ENCODE results near the gene GBX2.

DNA sequence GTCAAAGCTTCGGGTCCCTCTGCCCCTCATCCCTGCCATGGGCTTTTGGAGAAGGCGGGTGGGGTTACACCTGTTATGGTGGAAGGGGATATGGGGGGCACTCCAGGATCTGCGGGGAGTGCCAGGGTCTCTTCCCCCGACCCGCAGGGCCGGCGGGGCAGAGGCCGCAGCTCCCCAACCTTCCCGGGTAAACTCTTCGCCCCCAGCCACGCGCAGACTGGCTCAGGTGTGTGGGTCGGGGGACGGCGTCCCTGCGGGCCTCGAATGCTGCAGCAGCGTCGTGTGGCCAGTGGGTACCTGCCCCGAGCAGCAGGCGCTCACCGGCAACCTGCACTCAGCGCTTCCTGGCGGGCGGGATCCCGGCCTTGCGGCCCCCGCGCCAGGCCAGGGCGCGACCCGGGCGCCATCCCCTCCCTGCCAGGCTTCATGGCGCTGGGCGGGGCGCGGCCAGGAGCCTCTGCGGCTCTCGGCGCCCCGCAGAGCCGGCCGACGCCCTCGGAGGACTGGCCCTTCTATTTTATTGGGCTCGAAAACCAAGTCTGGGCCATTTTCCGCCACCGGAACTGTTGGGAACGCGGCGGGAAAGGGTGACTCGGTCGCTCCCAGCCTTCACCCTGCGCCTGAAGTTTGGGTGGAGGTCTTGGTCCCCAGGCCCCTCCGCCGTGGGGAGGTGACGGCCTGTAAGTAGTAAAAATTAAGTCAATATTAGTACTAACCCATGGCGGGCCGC, 4.5 kb downstream of the GBX2 start:
- TF ChIP-seq, protein P1, sequence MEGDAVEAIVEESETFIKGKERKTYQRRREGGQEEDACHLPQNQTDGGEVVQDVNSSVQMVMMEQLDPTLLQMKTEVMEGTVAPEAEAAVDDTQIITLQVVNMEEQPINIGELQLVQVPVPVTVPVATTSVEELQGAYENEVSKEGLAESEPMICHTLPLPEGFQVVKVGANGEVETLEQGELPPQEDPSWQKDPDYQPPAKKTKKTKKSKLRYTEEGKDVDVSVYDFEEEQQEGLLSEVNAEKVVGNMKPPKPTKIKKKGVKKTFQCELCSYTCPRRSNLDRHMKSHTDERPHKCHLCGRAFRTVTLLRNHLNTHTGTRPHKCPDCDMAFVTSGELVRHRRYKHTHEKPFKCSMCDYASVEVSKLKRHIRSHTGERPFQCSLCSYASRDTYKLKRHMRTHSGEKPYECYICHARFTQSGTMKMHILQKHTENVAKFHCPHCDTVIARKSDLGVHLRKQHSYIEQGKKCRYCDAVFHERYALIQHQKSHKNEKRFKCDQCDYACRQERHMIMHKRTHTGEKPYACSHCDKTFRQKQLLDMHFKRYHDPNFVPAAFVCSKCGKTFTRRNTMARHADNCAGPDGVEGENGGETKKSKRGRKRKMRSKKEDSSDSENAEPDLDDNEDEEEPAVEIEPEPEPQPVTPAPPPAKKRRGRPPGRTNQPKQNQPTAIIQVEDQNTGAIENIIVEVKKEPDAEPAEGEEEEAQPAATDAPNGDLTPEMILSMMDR (IDR thresholded peaks at IDR 0.05) = no peak
- TF ChIP-seq POLR2A (IDR thresholded peaks at IDR 0.05) = no peak
